Transverse colon (tissue), 4 donors: Measurements from ENCODE around the gene HMMR. TPM values are rescaled to one million over a fixed set of nuclear protein-coding genes. Genes with fewer than 3 reads are reported as not detected.
A peak's percentile ranks its signal among the peaks of the same experiment; 100 is the strongest.

Experiments used
- DNase-seq: peaks from one replicate; pipeline ENCODE4 v3.0.0-alpha.2; 2019
- H3K27ac ChIP-seq, 4 donors: fragments of 200-600 bp; sonication (generic); 2 replicates each; pipeline ENCODE4 v1.5.1; 2016 to 2018; ENCODE audit warnings: inconsistent platforms in 4 of 4
- H3K27me3 ChIP-seq: fragments of 200-600 bp; sonication (generic); 2 replicates; pipeline ENCODE4 v1.5.1; 2017; ENCODE audit warnings: inconsistent platforms
- H3K36me3 ChIP-seq, 4 donors: fragments of 200-600 bp; sonication (generic); 2 replicates each; pipeline ENCODE4 v1.5.1; 2017 to 2019; ENCODE audit warnings: inconsistent platforms in 4 of 4
- H3K4me1 ChIP-seq, 4 donors: fragments of 200-600 bp; sonication (generic); 2 replicates each; pipeline ENCODE4 v1.5.1; 2017 to 2020; ENCODE audit warnings: inconsistent platforms in 4 of 4
- H3K4me3 ChIP-seq, 4 donors: fragments of 200-600 bp; sonication (generic); 1 replicate in 1 of 4; 2 replicates in 3 of 4; pipeline versions ENCODE4 v1.5.1 to v1.6.1; 2017 to 2019; ENCODE audit warnings: inconsistent platforms in 4 of 4
- H3K9me3 ChIP-seq, 2 donors: fragments of 200-600 bp; sonication (generic); 2 replicates each; pipeline ENCODE4 v1.5.1; 2017 to 2019; ENCODE audit warnings: inconsistent platforms in 2 of 2
- EP300 ChIP-seq: sonication (generic); formaldehyde crosslinking; IDR thresholded peaks from one replicate; pipeline ENCODE4 v1.6.1; 2017; ENCODE audit warnings: antibody characterized with exemption, low read depth
- POLR2A ChIP-seq: fragments of 450-650 bp; IDR thresholded peaks from one replicate; pipeline ENCODE4 v1.6.1; 2016; ENCODE audit warnings: antibody characterized with exemption, mild to moderate bottlenecking, moderate library complexity
- POLR2AphosphoS5 ChIP-seq, 3 donors: sonication (generic); formaldehyde crosslinking; IDR thresholded peaks; one replicate each; pipeline ENCODE4 v1.6.1; 2016; ENCODE audit warnings: antibody characterized with exemption in 3 of 3
- WGBS, 2 donors: methylation state at CpG; one replicate each; pipeline ENCODE4 v1.1.5; 2018; ENCODE audit warnings: low coverage in 1 of 2; 5-methylcytosine and 5-hydroxymethylcytosine counted together
- in situ Hi-C, 4 donors: fragments of 200-750 bp; cut with MboI; loops; one replicate each; pipeline versions ENCODE4 v1.15.0 to v1.15.1; 2017; ENCODE audit warnings: low sequenced_read_pairs in 3 of 4, low pct_ligation_motif_present in 1 of 4, low pct_unique_long_range_greater_than_20kb in 1 of 4
- intact Hi-C: fragments of 100-400 bp; cut with DNase I; formaldehyde crosslinking; loops from one replicate; pipeline ENCODE4 v1.15.1; 2023; ENCODE audit warnings: low total_unique reads
- total RNA-seq, 4 donors: library from RNA; depleted of rRNA; stranded (reverse); fragments of >200 nt; gene quantifications; one replicate each; pipeline ENCODE4 v1.1.0, GENCODE V29; 2016
- TF ChIP-seq, protein P1 (sequence below), 5 experiments: fragments of 200-600 bp in 3 of 5; fragments of 450-650 bp in 2 of 5; sonication (generic) in 3 of 5; IDR thresholded peaks; 1 replicate in 2 of 5; 2 replicates in 3 of 5; pipeline ENCODE4 v1.5.1; 2016 to 2017; ENCODE audit warnings: antibody characterized with exemption in 5 of 5, inconsistent platforms in 3 of 5, mild to moderate bottlenecking in 2 of 5, moderate library complexity in 1 of 5

The HMMR gene
- total RNA-seq, 4 donors from 2014 or later, result 1.6 to 5.7 (median 1.9) TPM; not detected in 1

GRCh38 chr5:163433271-163433670, 27.2 kb upstream of the HMMR start:
- intact Hi-C loops (no loop called here), in situ Hi-C loops (no loop called here)
- TF ChIP-seq POLR2A (no peak), POLR2AphosphoS5 (IDR thresholded peaks at IDR 0.05) (no peak), EP300 (no peak)
- TF ChIP-seq, protein P1, sequence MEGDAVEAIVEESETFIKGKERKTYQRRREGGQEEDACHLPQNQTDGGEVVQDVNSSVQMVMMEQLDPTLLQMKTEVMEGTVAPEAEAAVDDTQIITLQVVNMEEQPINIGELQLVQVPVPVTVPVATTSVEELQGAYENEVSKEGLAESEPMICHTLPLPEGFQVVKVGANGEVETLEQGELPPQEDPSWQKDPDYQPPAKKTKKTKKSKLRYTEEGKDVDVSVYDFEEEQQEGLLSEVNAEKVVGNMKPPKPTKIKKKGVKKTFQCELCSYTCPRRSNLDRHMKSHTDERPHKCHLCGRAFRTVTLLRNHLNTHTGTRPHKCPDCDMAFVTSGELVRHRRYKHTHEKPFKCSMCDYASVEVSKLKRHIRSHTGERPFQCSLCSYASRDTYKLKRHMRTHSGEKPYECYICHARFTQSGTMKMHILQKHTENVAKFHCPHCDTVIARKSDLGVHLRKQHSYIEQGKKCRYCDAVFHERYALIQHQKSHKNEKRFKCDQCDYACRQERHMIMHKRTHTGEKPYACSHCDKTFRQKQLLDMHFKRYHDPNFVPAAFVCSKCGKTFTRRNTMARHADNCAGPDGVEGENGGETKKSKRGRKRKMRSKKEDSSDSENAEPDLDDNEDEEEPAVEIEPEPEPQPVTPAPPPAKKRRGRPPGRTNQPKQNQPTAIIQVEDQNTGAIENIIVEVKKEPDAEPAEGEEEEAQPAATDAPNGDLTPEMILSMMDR (IDR thresholded peaks at IDR 0.05), result no peak
- H3K9me3 ChIP-seq, result no peaks in the 10 kb centered on the region
- 18 to 39% methylated on average over 5 of the region's 5 CpGs for WGBS, 2 donors
- peak; percentile 32 for DNase-seq
- no peak overlapping the region for H3K4me3 ChIP-seq
- H3K36me3 ChIP-seq, result no peaks in the 10 kb centered on the region
- H3K4me1 ChIP-seq, result peaks cover under 1 to 49% (median 19%) of the 10 kb centered on the region in 4 donors
- H3K27me3 ChIP-seq, result no peaks in the 10 kb centered on the region
- peak overlapping the region in 3 of 4 donors; percentile 60 to 72 (median 68) for H3K27ac ChIP-seq

- H3K36me3 ChIP-seq, result no peaks in the 10 kb centered on the region
- WGBS, 2 donors, result 20 to 36% methylated on average over 2 to 3 of the region's 3 CpGs
- no peak overlapping the region for H3K4me3 ChIP-seq
- H3K27ac ChIP-seq, result peak overlapping the region; percentile 42 to 72 (median 64)
- H3K9me3 ChIP-seq, result no peaks in the 10 kb centered on the region
- in situ Hi-C loops (no loop called here), intact Hi-C loops (no loop called here)
- H3K4me1 ChIP-seq, result peaks cover 9 to 61% (median 27%) of the 10 kb centered on the region in 4 donors
- no peaks in the 10 kb centered on the region for H3K27me3 ChIP-seq
- TF ChIP-seq POLR2AphosphoS5 (IDR thresholded peaks at IDR 0.05) (peak in 1 of 3 donors; percentile 30), EP300 (no peak)
- peak; percentile 45 for DNase-seq
Observed at GRCh38 chr5:163434401-163434866, 26.0 kb upstream of the HMMR start.

- H3K4me3 ChIP-seq, result peak overlapping the region in 3 of 4 donors; percentile 75 to 90 (median 75)
- WGBS, 2 donors, result 68 to 76% methylated on average over 4 of the region's 4 CpGs
- H3K9me3 ChIP-seq, result no peaks in the 10 kb centered on the region
- H3K27ac ChIP-seq, result peak overlapping the region; percentile 91 to 97 (median 91)
- H3K27me3 ChIP-seq, result no peaks in the 10 kb centered on the region
- peaks cover 0 to 6% (median under 1%) of the 10 kb centered on the region in 4 donors for H3K36me3 ChIP-seq
- TF ChIP-seq, protein P1 (IDR thresholded peaks at IDR 0.05), result no peak
- TF ChIP-seq EP300, result no peak
- no peak for TF ChIP-seq POLR2A
- no peak for TF ChIP-seq POLR2AphosphoS5 (IDR thresholded peaks at IDR 0.05)
- intact Hi-C loops, result no loop called here
- H3K4me1 ChIP-seq, result peaks cover 16 to 81% (median 44%) of the 10 kb centered on the region in 4 donors
- in situ Hi-C loops, result no loop called here
- DNase-seq, result no peak
Observed at GRCh38 chr5:163436515-163436914, 23.9 kb upstream of the HMMR start.

DNA sequence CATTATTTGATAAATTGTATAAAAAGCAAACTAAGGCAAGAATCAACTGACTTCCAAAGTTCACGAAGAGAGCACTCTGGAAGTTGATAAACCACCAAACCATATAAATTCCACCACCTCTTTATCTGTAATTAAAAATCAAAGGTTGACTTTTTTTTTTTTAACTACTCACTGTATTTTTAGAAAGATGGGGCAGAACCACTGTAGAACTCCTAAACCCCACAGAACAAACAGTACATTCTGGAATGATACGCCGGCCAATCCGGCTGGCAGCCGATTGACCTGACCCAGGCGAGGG, 23.5 kb upstream of the HMMR start:
- intact Hi-C loops, result no loop called here
- in situ Hi-C loops, result no loop called here
- Histone ChIP-seq H3K9me3 (no peaks in the 10 kb centered on the region), H3K4me3 (peak overlapping the region in 3 of 4 donors; percentile 75 to 90 (median 75)), H3K27ac (peak overlapping the region; percentile 91 to 97 (median 91)), H3K4me1 (peaks cover 16 to 81% (median 44%) of the 10 kb centered on the region in 4 donors), H3K36me3 (peaks cover 0 to 10% (median 3%) of the 10 kb centered on the region in 4 donors), H3K27me3 (no peaks in the 10 kb centered on the region)
- TF ChIP-seq POLR2AphosphoS5 (IDR thresholded peaks at IDR 0.05) (no peak), POLR2A (no peak), EP300 (no peak)
- TF ChIP-seq, protein P1 (IDR thresholded peaks at IDR 0.05), result no peak
- DNase-seq, result no peak
- whole genome bisulfite sequencing, 2 donors, result 0 to 4% methylated on average over 4 to 6 of the region's 6 CpGs
